ENCODE measurements around the gene KLB.

GRCh38 chr4:39407584-39407885 lies 805 bp downstream of the KLB start:
- TF ChIP-seq GATA2 (IDR thresholded peaks at IDR 0.05; ENCODE audit: low read depth, low read length) (no peak), GATA3 (IDR thresholded peaks at IDR 0.05; ENCODE audit: low read depth, low read length) (no peak)
